ENCODE data around the gene COX5A.
A peak's percentile ranks its signal among the peaks of the same experiment; 100 is the strongest.
"Not testable (repeated sequence)": the region's sequence is repeated elsewhere in the genome, so short reads cannot be mapped to it uniquely, and the experiment has no call there.

Gene COX5A

GRCh38 chr15:74887537-74888193 is 50.2 kb downstream of the COX5A start:
- H3K4me2 ChIP-seq (ENCODE audit: low read length, poor library complexity, severe bottlenecking); DNase-seq; H4K91ac ChIP-seq (ENCODE audit: low read length); H2BK12ac ChIP-seq (ENCODE audit: low read length in 2 of 2); H3K27me3 ChIP-seq (ENCODE audit: control insufficient read depth in 1 of 2, insufficient read depth in 1 of 2, low read length in 2 of 2); H3K14ac ChIP-seq (ENCODE audit: low read length in 2 of 2); H2BK5ac ChIP-seq (ENCODE audit: low read depth, low read length, poor library complexity, severe bottlenecking); H3K4me3 ChIP-seq (ENCODE audit: insufficient read depth in 1 of 2, low read depth in 1 of 2, low read length in 2 of 2); H2BK120ac ChIP-seq (ENCODE audit: low read depth, low read length); H4K8ac ChIP-seq (ENCODE audit: low read length); H3K23ac ChIP-seq (ENCODE audit: low read length in 2 of 2); H2AFZ ChIP-seq (ENCODE audit: low read depth, low read length); H3K4ac ChIP-seq (ENCODE audit: low read depth in 1 of 2, low read length in 2 of 2); H3K9me3 ChIP-seq (ENCODE audit: control insufficient read depth, low read length); H2BK15ac ChIP-seq (ENCODE audit: low read depth, poor library complexity, severe bottlenecking); H3K27ac ChIP-seq (ENCODE audit: low read length, poor library complexity, severe bottlenecking); H2AK5ac ChIP-seq (ENCODE audit: low read length, severe bottlenecking); H3K9ac ChIP-seq (ENCODE audit: low read length); H3K18ac ChIP-seq (ENCODE audit: low read depth in 1 of 2, low read length in 2 of 2): not testable (repeated sequence)
- Histone ChIP-seq H3K36me3 (ENCODE audit: control insufficient read depth in 1 of 2, insufficient read depth in 2 of 2, low read depth in 1 of 2, low read length in 2 of 2) (peaks cover 14 to 15% of the 10 kb centered on the region in 2 experiments), H3K79me1 (replicated peaks; ENCODE audit: low read length, poor library complexity, severe bottlenecking) (peaks cover 21% of the 10 kb centered on the region), H3K4me1 (ENCODE audit: control insufficient read depth, insufficient read depth, low read depth, low read length) (peaks cover 21% of the 10 kb centered on the region)
- 100% methylated on average over 1 of the region's 10 CpGs for WGBS

GRCh38 chr15:74885461-74885860 is 52.4 kb downstream of the COX5A start:
- Histone ChIP-seq H2BK12ac (ENCODE audit: low read length in 2 of 2) (no peak overlapping the region), H3K36me3 (ENCODE audit: control insufficient read depth in 1 of 2, insufficient read depth in 2 of 2, low read depth in 1 of 2, low read length in 2 of 2) (no peaks in the 10 kb centered on the region), H2BK15ac (ENCODE audit: low read depth, poor library complexity, severe bottlenecking) (no peak overlapping the region), H2AK5ac (ENCODE audit: low read length, severe bottlenecking) (no peak overlapping the region), H3K9ac (ENCODE audit: low read length) (no peak overlapping the region), H2BK5ac (ENCODE audit: low read depth, low read length, poor library complexity, severe bottlenecking) (no peak overlapping the region), H3K79me1 (replicated peaks; ENCODE audit: low read length, poor library complexity, severe bottlenecking) (peaks cover 5% of the 10 kb centered on the region), H3K9me3 (ENCODE audit: control insufficient read depth, low read length) (no peaks in the 10 kb centered on the region), H3K23ac (ENCODE audit: low read length in 2 of 2) (no peak overlapping the region), H3K18ac (ENCODE audit: low read depth in 1 of 2, low read length in 2 of 2) (no peak overlapping the region), H3K27me3 (ENCODE audit: control insufficient read depth in 1 of 2, insufficient read depth in 1 of 2, low read length in 2 of 2) (no peaks in the 10 kb centered on the region), H3K4me1 (ENCODE audit: control insufficient read depth, insufficient read depth, low read depth, low read length) (peaks cover 17% of the 10 kb centered on the region), H2BK120ac (ENCODE audit: low read depth, low read length) (no peak overlapping the region), H3K4me2 (ENCODE audit: low read length, poor library complexity, severe bottlenecking) (no peak overlapping the region), H4K91ac (ENCODE audit: low read length) (no peak overlapping the region), H2AFZ (ENCODE audit: low read depth, low read length) (no peak overlapping the region), H3K4ac (ENCODE audit: low read depth in 1 of 2, low read length in 2 of 2) (no peak overlapping the region), H4K8ac (ENCODE audit: low read length) (no peak overlapping the region), H3K14ac (ENCODE audit: low read length in 2 of 2) (no peak overlapping the region), H3K27ac (ENCODE audit: low read length, poor library complexity, severe bottlenecking) (no peak overlapping the region), H3K4me3 (ENCODE audit: insufficient read depth in 1 of 2, low read depth in 1 of 2, low read length in 2 of 2) (no peak overlapping the region)
- DNase-seq = no peak
- WGBS = 98% methylated on average over 5 of the region's 5 CpGs

GRCh38 chr15:74884428-74885223 is 53.2 kb downstream of the COX5A start:
- Histone ChIP-seq H3K4me2 (ENCODE audit: low read length, poor library complexity, severe bottlenecking) (no peak overlapping the region), H2BK12ac (ENCODE audit: low read length in 2 of 2) (no peak overlapping the region), H3K27ac (ENCODE audit: low read length, poor library complexity, severe bottlenecking) (peak overlapping the region; percentile 59), H2BK5ac (ENCODE audit: low read depth, low read length, poor library complexity, severe bottlenecking) (no peak overlapping the region), H3K36me3 (ENCODE audit: control insufficient read depth in 1 of 2, insufficient read depth in 2 of 2, low read depth in 1 of 2, low read length in 2 of 2) (no peaks in the 10 kb centered on the region), H3K9me3 (ENCODE audit: control insufficient read depth, low read length) (no peaks in the 10 kb centered on the region), H3K4me3 (ENCODE audit: insufficient read depth in 1 of 2, low read depth in 1 of 2, low read length in 2 of 2) (no peak overlapping the region), H3K18ac (ENCODE audit: low read depth in 1 of 2, low read length in 2 of 2) (no peak overlapping the region), H3K9ac (ENCODE audit: low read length) (no peak overlapping the region), H3K79me1 (replicated peaks; ENCODE audit: low read length, poor library complexity, severe bottlenecking) (no peaks in the 10 kb centered on the region), H3K23ac (ENCODE audit: low read length in 2 of 2) (no peak overlapping the region), H2BK15ac (ENCODE audit: low read depth, poor library complexity, severe bottlenecking) (no peak overlapping the region), H3K4me1 (ENCODE audit: control insufficient read depth, insufficient read depth, low read depth, low read length) (peaks cover 15% of the 10 kb centered on the region), H2AK5ac (ENCODE audit: low read length, severe bottlenecking) (peak overlapping the region; percentile 76), H2BK120ac (ENCODE audit: low read depth, low read length) (no peak overlapping the region), H3K27me3 (ENCODE audit: control insufficient read depth in 1 of 2, insufficient read depth in 1 of 2, low read length in 2 of 2) (no peaks in the 10 kb centered on the region), H4K8ac (ENCODE audit: low read length) (no peak overlapping the region), H4K91ac (ENCODE audit: low read length) (no peak overlapping the region), H2AFZ (ENCODE audit: low read depth, low read length) (no peak overlapping the region), H3K14ac (ENCODE audit: low read length in 2 of 2) (no peak overlapping the region), H3K4ac (ENCODE audit: low read depth in 1 of 2, low read length in 2 of 2) (no peak overlapping the region)
- no peak for DNase-seq
- 66% methylated on average over 3 of the region's 4 CpGs for WGBS

GRCh38 chr15:74882528-74882927 is 55.3 kb downstream of the COX5A start:
- H3K18ac ChIP-seq (ENCODE audit: low read depth in 1 of 2, low read length in 2 of 2) = no peak overlapping the region

More at GRCh38 chr15:74882528-74882927, 55.3 kb downstream of the COX5A start:
- H2AK5ac ChIP-seq (ENCODE audit: low read length, severe bottlenecking) = no peak overlapping the region
- H4K8ac ChIP-seq (ENCODE audit: low read length) = no peak overlapping the region
- peaks cover 7% of the 10 kb centered on the region for H3K4me1 ChIP-seq (ENCODE audit: control insufficient read depth, insufficient read depth, low read depth, low read length)
- no peak overlapping the region for H3K27ac ChIP-seq (ENCODE audit: low read length, poor library complexity, severe bottlenecking)
- DNase-seq = no peak
- H3K9me3 ChIP-seq (ENCODE audit: control insufficient read depth, low read length) = no peaks in the 10 kb centered on the region
- no peak overlapping the region for H2BK12ac ChIP-seq (ENCODE audit: low read length in 2 of 2)
- no peak overlapping the region for H2BK5ac ChIP-seq (ENCODE audit: low read depth, low read length, poor library complexity, severe bottlenecking)
- H3K4ac ChIP-seq (ENCODE audit: low read depth in 1 of 2, low read length in 2 of 2) = no peak overlapping the region
- no peaks in the 10 kb centered on the region for H3K79me1 ChIP-seq (replicated peaks; ENCODE audit: low read length, poor library complexity, severe bottlenecking)
- no peak overlapping the region for H3K23ac ChIP-seq (ENCODE audit: low read length in 2 of 2)
- no peak overlapping the region for H2BK15ac ChIP-seq (ENCODE audit: low read depth, poor library complexity, severe bottlenecking)
- no peaks in the 10 kb centered on the region for H3K36me3 ChIP-seq (ENCODE audit: control insufficient read depth in 1 of 2, insufficient read depth in 2 of 2, low read depth in 1 of 2, low read length in 2 of 2)
- 61% methylated on average over 6 of the region's 6 CpGs for WGBS
- H2AFZ ChIP-seq (ENCODE audit: low read depth, low read length) = no peak overlapping the region
- no peak overlapping the region for H2BK120ac ChIP-seq (ENCODE audit: low read depth, low read length)
- H3K9ac ChIP-seq (ENCODE audit: low read length) = no peak overlapping the region
- H3K4me2 ChIP-seq (ENCODE audit: low read length, poor library complexity, severe bottlenecking) = no peak overlapping the region
- no peak overlapping the region for H3K4me3 ChIP-seq (ENCODE audit: insufficient read depth in 1 of 2, low read depth in 1 of 2, low read length in 2 of 2)
- H3K27me3 ChIP-seq (ENCODE audit: control insufficient read depth in 1 of 2, insufficient read depth in 1 of 2, low read length in 2 of 2) = no peaks in the 10 kb centered on the region
- no peak overlapping the region for H4K91ac ChIP-seq (ENCODE audit: low read length)
- no peak overlapping the region for H3K14ac ChIP-seq (ENCODE audit: low read length in 2 of 2)

Data from mesenchymal stem cell (in vitro differentiated cells and primary cell).